Duodenal mucosa (tissue), 2 donors: ENCODE measurements around the gene APP.

Experiments
- H3K27ac ChIP-seq: one replicate; pipeline ENCODE4 v1.7.0; 2013; ENCODE audit warnings: low read depth, low read length
- H3K27me3 ChIP-seq, 2 donors: one replicate each; pipeline ENCODE4 v1.7.0; 2013; ENCODE audit warnings: low read length in 2 of 2, control low read depth in 1 of 2; ENCODE audit not compliant: insufficient read depth in 2 of 2, control insufficient read depth in 1 of 2
- H3K36me3 ChIP-seq, 2 donors: one replicate each; pipeline ENCODE4 v1.7.0; 2013; ENCODE audit warnings: low read length in 2 of 2, control low read depth in 1 of 2; ENCODE audit not compliant: insufficient read depth in 2 of 2, control insufficient read depth in 1 of 2
- H3K4me1 ChIP-seq, 2 donors: one replicate each; pipeline ENCODE4 v1.7.0; 2013; ENCODE audit warnings: low read length in 2 of 2, control low read depth in 1 of 2; ENCODE audit not compliant: insufficient read depth in 2 of 2, control insufficient read depth in 1 of 2
- H3K4me3 ChIP-seq, 2 donors: one replicate each; pipeline ENCODE4 v1.7.0; 2013; ENCODE audit warnings: low read length in 2 of 2, low read depth in 1 of 2
- H3K9ac ChIP-seq, 2 donors: one replicate each; pipeline ENCODE4 v1.7.0; 2013; ENCODE audit warnings: low read length in 2 of 2, low read depth in 1 of 2
- H3K9me3 ChIP-seq, 2 donors: one replicate each; pipeline ENCODE4 v1.7.0; 2013; ENCODE audit warnings: low read length in 2 of 2, control low read depth in 1 of 2; ENCODE audit not compliant: control insufficient read depth in 1 of 2

The APP gene

GRCh38 chr21:26057477-26058170 is 112.9 kb downstream of the APP start:
- no peaks in the 10 kb centered on the region for H3K27me3 ChIP-seq
- no peak overlapping the region for H3K9ac ChIP-seq
- no peak overlapping the region for H3K27ac ChIP-seq
- H3K36me3 ChIP-seq = peaks cover 0 to 3% of the 10 kb centered on the region in 2 donors
- H3K4me3 ChIP-seq = no peak overlapping the region
- no peaks in the 10 kb centered on the region for H3K9me3 ChIP-seq
- no peaks in the 10 kb centered on the region for H3K4me1 ChIP-seq

DNA sequence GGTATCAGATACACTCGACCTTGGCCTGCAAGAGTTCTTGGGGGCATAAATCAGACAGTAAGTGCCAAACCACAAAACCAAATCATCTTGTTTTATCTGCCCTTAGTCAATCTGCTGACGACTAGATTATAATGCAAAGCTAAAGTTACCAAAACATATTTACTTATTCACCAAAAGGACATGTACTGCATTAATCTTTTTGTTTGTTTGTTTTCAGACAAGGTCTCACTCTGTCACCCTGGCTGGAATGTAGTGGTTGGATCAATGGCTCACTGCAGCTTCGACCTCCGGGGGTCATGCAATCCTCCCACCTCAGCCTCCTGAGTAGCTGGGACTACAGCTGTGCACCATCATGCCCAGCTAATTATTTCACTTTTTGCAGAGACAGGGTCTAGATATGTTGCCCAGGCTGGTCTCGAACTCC is 114.7 kb downstream of the APP start:
- H3K9me3 ChIP-seq = no peaks in the 10 kb centered on the region
- H3K4me3 ChIP-seq = no peak overlapping the region
- H3K9ac ChIP-seq = no peak overlapping the region
- no peaks in the 10 kb centered on the region for H3K27me3 ChIP-seq
- H3K4me1 ChIP-seq = no peaks in the 10 kb centered on the region
- no peak overlapping the region for H3K27ac ChIP-seq
- peaks cover 6 to 8% of the 10 kb centered on the region in 2 donors for H3K36me3 ChIP-seq

- H3K36me3 ChIP-seq = peaks cover 10 to 14% of the 10 kb centered on the region in 2 donors
- no peaks in the 10 kb centered on the region for H3K4me1 ChIP-seq
- no peak overlapping the region for H3K9ac ChIP-seq
- no peak overlapping the region for H3K4me3 ChIP-seq
- H3K27me3 ChIP-seq = no peaks in the 10 kb centered on the region
- H3K27ac ChIP-seq = no peak overlapping the region
- H3K9me3 ChIP-seq = no peaks in the 10 kb centered on the region
Measured at GRCh38 chr21:26055010-26055409, 115.6 kb downstream of the APP start.

DNA sequence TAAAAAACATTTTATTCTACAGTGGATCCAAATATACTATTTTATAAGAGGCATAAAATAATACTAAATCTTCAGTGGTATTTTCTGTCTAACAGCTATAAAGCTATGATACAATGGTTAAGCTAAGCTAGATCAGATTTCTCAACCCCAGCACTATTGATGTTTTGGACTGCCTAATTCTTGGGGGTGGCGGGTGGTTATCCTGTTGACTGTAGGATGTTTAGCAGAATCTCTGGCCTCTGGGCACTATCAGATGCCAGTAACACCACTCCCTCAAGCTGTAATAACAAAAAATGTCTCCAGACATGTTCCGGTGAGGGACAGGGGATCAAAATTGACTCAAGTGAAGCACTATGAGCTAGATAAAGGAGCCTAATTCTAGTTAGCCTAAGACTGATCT is 118.5 kb downstream of the APP start:
- Histone ChIP-seq H3K4me1 (no peaks in the 10 kb centered on the region), H3K27me3 (no peaks in the 10 kb centered on the region), H3K36me3 (peaks cover 12 to 21% of the 10 kb centered on the region in 2 donors), H3K27ac (no peak overlapping the region), H3K9ac (no peak overlapping the region), H3K4me3 (no peak overlapping the region), H3K9me3 (no peaks in the 10 kb centered on the region)

DNA sequence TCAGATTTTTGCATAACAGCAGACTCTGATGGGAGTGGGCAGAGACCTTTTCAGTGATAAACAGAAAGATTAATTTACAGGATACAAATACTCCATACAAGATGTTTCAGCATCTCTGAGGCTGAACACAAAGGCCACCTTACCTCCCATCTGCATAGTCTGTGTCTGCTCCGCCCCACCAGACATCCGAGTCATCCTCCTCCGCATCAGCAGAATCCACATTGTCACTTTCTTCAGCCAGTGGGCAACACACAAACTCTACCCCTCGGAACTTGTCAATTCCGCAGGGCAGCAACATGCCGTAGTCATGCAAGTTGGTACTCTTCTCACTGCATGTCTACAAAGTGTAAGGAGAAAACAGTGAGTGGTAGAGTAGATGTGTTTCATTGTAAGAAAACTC is 119.7 kb downstream of the APP start:
- H3K9me3 ChIP-seq = no peaks in the 10 kb centered on the region
- H3K9ac ChIP-seq = no peak overlapping the region
- H3K4me3 ChIP-seq = no peak overlapping the region
- no peaks in the 10 kb centered on the region for H3K27me3 ChIP-seq
- H3K27ac ChIP-seq = no peak overlapping the region
- no peaks in the 10 kb centered on the region for H3K4me1 ChIP-seq
- peaks cover 12 to 21% of the 10 kb centered on the region in 2 donors for H3K36me3 ChIP-seq

GRCh38 chr21:26049803-26050202 is 120.8 kb downstream of the APP start:
- Histone ChIP-seq H3K27ac (no peak overlapping the region), H3K9ac (no peak overlapping the region), H3K27me3 (no peaks in the 10 kb centered on the region), H3K36me3 (peaks cover 13 to 27% of the 10 kb centered on the region in 2 donors), H3K4me3 (no peak overlapping the region), H3K4me1 (no peaks in the 10 kb centered on the region), H3K9me3 (no peaks in the 10 kb centered on the region)

- H3K4me1 ChIP-seq = no peaks in the 10 kb centered on the region
- peaks cover 14 to 33% of the 10 kb centered on the region in 2 donors for H3K36me3 ChIP-seq
- no peak overlapping the region for H3K4me3 ChIP-seq
- no peak overlapping the region for H3K9ac ChIP-seq
- H3K27me3 ChIP-seq = no peaks in the 10 kb centered on the region
- H3K9me3 ChIP-seq = no peaks in the 10 kb centered on the region
- H3K27ac ChIP-seq = no peak overlapping the region
Measured at GRCh38 chr21:26047279-26047967, 123.1 kb downstream of the APP start.

GRCh38 chr21:26043891-26044290 is 126.7 kb downstream of the APP start:
- Histone ChIP-seq H3K36me3 (peaks cover 2 to 13% of the 10 kb centered on the region in 2 donors), H3K9ac (no peak overlapping the region), H3K27me3 (no peaks in the 10 kb centered on the region), H3K27ac (no peak overlapping the region), H3K4me3 (no peak overlapping the region), H3K9me3 (no peaks in the 10 kb centered on the region), H3K4me1 (no peaks in the 10 kb centered on the region)

DNA sequence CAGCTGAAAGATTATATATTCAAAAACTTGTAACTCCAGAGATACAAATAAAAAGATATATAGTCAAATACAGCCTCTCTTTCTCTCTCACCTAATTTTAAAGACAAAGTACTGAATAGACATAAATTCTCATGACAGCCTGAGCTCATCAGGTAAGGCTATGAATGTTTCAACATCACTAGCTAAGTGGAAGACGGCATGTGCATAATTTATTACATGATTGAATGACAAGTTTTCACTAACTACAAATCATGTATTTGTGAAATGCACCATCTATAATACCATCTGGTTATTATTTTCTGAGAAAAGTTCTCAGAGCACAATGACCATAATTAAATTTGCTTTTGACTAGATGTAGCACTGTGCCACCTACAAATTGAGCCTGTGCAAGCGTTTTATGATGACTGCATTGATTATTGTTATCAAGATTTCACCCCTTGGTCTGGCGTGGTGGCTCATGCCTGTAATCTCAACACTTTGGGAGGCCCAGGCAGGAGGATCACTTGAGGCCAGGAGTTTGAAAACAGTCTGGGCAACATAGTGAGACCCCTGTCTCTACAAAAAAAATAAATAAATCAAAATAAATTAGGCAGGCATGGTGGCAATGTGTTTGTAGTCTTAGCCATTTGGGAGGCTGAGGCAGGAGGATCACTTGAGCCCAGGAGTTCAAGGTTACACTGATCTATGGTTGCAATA is 128.2 kb downstream of the APP start:
- H3K4me1 ChIP-seq = no peaks in the 10 kb centered on the region
- H3K27ac ChIP-seq = no peak overlapping the region
- H3K36me3 ChIP-seq = peaks cover 2 to 13% of the 10 kb centered on the region in 2 donors
- H3K27me3 ChIP-seq = no peaks in the 10 kb centered on the region
- H3K4me3 ChIP-seq = no peak overlapping the region
- no peaks in the 10 kb centered on the region for H3K9me3 ChIP-seq
- no peak overlapping the region for H3K9ac ChIP-seq
